GM18519 (cell line): ENCODE data around the gene ZNF609.
"Not testable (repeated sequence)": the region's sequence is repeated elsewhere in the genome, so short reads cannot be mapped to it uniquely, and the experiment has no call there.

Experiments
- ATAC-seq: cut with Tn5 transposase; IDR thresholded peaks from one replicate; pipeline ENCODE4 v1.9.1; 2021; ENCODE audit warnings: mild to moderate bottlenecking, moderate library complexity; ENCODE audit not compliant: unreplicated experiment, low FRiP score

ZNF609 gene

DNA sequence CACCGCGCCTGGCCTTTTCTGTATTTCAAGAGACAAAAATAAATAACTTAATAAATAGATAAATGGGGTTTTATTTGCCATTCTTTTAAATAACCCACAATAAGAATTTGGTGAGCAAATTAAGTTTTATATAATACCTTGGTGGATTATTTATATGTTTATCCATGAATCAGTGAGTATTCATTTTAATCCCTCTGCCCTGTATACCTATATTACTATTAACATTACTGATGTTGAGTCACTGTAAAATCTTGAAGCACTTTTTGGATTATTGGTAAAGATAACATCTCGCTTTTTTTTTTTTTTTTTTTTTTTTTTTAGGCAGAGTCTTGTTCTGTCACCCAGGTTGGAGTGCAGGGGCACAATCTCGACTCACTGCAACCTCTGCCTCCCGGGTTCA, 154.1 kb downstream of the ZNF609 start:
- ATAC-seq: no peak

- ATAC-seq: no peak
Measured at GRCh38 chr15:64617727-64618126, 157.3 kb downstream of the ZNF609 start.

- ATAC-seq: no peak
Measured at GRCh38 chr15:64618138-64618537, 157.8 kb downstream of the ZNF609 start.

DNA sequence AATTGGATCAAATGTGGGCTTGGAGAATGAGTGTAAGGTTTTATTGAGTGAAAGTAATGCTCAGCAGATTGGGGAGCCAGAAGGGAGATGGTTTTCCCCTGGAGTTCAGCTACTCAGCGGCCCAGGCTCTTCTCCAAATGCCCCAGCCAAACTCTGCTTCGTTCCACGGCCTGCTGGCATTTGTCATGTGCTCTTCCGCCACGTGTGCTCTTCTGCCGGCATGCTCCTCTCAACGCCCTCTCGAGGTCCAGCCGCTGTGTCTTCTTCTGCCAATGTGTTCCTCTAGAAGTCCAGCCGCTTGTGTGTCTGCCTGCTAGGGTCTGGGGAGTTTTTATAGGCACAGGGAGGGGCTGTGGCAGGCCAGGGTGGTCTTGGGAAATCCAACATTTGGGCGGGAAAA, 158.2 kb downstream of the ZNF609 start:
- ATAC-seq: no peak

GRCh38 chr15:64619880-64620839, 159.8 kb downstream of the ZNF609 start:
- ATAC-seq: no peak

DNA sequence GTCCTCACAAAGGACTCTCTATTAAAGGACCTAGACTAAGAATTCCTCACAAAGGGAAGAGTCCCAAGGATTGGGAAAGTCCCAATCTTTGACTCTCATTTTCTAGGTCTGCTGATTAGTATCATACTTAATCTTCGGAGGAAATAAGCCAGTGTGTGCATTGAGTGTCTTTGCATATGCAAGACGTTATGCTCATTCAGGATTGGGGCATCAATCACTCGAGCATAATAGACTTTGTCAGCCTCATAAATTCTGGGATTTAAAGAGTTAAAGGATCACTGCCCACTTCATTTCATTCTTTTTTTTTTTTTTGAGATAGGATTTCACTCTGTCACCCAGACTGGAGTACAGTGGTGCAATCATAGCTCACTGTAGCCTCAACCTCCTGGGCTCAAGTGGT, 160.7 kb downstream of the ZNF609 start:
- ATAC-seq: no peak

GRCh38 chr15:64622410-64623260, 162.3 kb downstream of the ZNF609 start:
- ATAC-seq: no peak

DNA sequence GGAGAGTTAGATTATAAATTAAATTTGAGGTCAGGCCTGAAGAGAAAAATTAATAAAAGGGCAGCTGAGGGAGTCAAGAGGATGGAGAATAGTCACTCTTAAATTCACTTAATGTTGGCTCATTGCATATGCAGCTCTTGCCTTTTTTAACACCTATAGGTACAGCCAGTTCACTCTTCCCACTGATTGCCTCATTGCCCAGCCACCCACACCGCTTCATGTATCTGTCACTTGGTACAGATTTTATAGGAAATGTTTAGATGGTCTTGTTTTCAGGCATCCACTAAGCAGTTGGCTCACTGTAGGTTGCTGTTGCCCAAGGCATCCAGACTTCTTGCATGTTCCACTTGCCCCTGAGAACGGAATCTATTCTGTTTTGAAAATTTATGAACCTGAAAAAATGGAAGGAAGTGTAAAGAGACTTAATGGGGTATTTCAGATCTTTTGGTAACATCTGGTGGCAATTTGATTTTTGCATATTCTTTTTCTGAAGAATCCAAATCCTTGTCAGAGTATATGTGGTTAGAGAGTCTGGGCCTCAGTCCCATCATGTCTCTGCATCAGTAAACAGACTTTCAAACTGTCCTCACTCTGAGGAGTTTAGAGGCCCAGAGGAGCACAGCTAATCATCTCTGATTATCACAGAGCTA, 163.1 kb downstream of the ZNF609 start:
- no peak for ATAC-seq

DNA sequence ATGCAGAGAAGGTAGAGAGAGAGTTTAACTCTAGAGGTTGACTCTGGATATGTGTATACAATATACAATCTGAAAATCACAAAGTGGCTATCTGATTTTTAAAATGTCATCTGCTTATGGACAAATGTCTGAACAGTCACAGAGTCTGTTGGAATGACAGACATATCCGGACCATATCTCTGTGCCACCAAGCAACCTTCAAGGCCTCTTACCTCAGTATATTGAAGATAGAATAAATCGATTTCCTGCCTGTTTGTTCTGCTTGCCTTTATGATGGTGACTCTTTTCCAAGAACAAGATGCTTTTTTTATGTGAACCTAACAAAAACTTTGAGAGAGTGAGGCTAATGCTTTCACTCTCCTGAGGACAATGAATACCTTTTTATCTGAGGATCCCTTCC, 163.9 kb downstream of the ZNF609 start:
- no peak for ATAC-seq

- no peak for ATAC-seq
Measured at GRCh38 chr15:64629063-64629462, 168.7 kb downstream of the ZNF609 start.

GRCh38 chr15:64630396-64631107, 170.2 kb downstream of the ZNF609 start:
- no peak for ATAC-seq

GRCh38 chr15:64632639-64633038, 172.3 kb downstream of the ZNF609 start:
- not testable (repeated sequence) for ATAC-seq

DNA sequence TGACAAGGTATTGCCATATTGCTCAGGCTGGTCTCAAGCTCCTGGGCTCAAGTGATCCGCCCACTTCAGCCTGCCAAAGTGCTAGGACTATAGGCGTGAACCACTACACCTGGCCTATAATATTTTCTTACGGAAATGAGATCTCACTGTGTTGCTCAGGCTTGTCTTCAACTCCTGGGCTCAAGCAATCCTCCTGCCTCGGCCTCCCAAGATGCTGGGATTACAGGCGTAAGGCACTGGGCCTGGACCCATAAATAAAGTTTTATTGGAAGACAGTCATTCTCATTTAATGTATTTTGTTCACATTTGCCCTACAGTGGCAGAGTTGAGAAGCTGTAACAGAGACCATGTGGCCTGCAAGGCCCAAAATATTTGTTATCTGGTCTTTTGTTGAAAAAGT, 173.0 kb downstream of the ZNF609 start:
- ATAC-seq: no peak

- ATAC-seq: peak; percentile 65
Measured at GRCh38 chr15:64634027-64634426, 173.6 kb downstream of the ZNF609 start.

DNA sequence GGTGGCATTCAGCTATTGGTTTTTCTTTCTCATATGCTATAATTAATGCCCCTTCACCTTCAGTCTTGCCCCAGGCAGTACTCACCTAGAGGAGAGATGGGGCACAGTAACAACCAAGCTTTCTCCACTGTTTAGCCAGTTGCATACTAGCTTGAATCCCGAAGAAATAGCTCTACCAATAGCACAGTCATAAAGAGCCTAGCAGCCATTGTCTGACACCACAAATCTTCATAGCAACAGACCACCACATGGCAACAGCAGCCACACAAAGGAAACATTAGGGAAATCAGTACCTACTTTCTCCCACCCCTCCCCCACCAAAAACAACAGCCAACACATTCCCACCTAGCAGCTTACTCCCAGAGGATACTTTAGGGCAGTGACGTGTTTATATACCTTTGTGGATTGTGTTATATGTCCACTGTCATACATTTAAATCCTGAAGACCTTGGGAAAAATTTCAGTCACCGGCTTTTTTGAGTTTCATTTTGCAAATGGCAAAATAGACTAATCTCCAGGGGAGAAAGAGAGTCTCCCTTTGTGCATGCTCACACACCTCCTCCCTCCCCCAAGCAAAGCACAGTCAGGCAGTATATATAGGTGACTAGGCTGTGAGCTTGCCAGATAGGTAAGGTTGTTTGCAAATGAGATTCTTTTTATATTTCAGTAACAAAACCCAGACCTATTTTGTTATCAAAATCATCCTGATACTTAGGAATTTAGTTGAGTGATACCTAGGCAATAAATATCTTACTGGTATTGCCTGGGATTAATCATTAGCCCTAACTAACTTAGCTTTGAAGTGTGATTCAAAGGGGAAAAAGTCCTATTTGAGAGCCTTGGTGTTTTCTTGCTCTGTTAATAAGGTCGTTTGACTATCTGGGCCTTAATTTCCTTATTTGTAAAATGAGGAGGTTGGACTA, 174.5 kb downstream of the ZNF609 start:
- ATAC-seq: peak; percentile 32

- ATAC-seq: no peak
Measured at GRCh38 chr15:64635499-64636495, 175.4 kb downstream of the ZNF609 start.

DNA sequence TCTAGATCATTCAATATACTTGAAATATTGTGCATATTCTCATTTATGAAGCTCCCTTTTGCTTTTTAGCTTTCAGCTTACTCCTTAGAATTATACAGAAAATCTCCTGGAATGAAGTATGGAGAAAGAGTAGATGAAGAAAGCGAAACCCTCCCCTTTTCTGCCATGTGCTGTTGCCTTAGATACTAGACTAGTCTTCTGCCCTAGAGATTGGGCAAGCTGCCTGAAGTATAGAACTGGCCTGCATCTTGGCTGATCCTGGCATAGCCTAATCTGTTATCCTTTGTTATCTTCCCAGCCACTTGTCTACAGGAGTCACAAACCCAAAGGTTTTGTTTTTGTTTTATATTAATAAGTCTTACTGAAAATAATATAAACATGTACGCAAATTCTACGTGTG, 176.2 kb downstream of the ZNF609 start:
- no peak for ATAC-seq

DNA sequence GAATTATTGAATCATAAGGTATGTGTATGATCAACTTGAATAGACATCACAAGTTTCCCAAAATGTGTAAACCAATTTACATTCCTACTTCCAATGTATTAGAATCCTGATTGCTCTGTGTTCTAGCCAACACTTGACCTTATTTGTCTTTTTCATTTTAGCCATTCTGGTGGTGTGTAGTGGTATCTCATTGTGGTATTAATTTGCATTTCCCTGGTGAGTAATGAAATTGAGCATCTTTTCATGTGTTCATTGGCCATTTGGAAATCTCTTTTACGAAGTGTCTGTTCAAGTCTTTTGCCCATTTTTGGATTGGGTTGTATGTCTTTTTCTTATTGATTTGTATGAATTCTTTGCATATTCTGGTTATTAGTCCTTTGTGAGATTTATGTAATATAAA, 177.0 kb downstream of the ZNF609 start:
- no peak for ATAC-seq
